OCI-LY1 (cell line): ENCODE results near the gene TKFC.

ENCODE experiments used
- H2AFZ ChIP-seq: fragments of 200-600 bp; sonication (generic), shearing (Covaris generic); 2 replicates; pipeline ENCODE4 v1.6.0; 2014; ENCODE audit warnings: antibody characterized with exemption, mild to moderate bottlenecking, low read length
- H3F3A ChIP-seq: fragments of 200-600 bp; sonication (generic), shearing (Covaris generic); 2 replicates; pipeline ENCODE4 v1.6.0; 2014; ENCODE audit warnings: mild to moderate bottlenecking, antibody characterized with exemption, low read length, moderate library complexity; ENCODE audit not compliant: insufficient read depth
- H3K27ac ChIP-seq: fragments of 200-600 bp; sonication (generic); 2 replicates; pipeline ENCODE4 v1.5.1; 2014; ENCODE audit warnings: low read length, mixed run types, mild to moderate bottlenecking, low read depth; ENCODE audit not compliant: poor library complexity, severe bottlenecking
- H3K27me3 ChIP-seq: fragments of 200-600 bp; sonication (generic); 2 replicates; pipeline ENCODE4 v1.6.0; 2014; ENCODE audit warnings: antibody characterized with exemption, mild to moderate bottlenecking, low read length, moderate library complexity; ENCODE audit not compliant: insufficient read depth
- H3K36me3 ChIP-seq: fragments of 200-600 bp; sonication (generic); 2 replicates; pipeline ENCODE4 v1.6.1; 2014; ENCODE audit warnings: mild to moderate bottlenecking, antibody characterized with exemption, low read length, moderate library complexity, mixed read lengths; ENCODE audit not compliant: insufficient read depth
- H3K4me1 ChIP-seq: fragments of 200-600 bp; sonication (generic); 2 replicates; pipeline ENCODE4 v1.5.1; 2014; ENCODE audit warnings: mild to moderate bottlenecking, low read length, moderate library complexity; ENCODE audit not compliant: insufficient read depth, severe bottlenecking
- H3K4me2 ChIP-seq: fragments of 200-600 bp; sonication (generic), shearing (Covaris generic); 2 replicates; pipeline ENCODE4 v1.6.1; 2014; ENCODE audit warnings: low read length
- H3K4me3 ChIP-seq: fragments of 200-600 bp; sonication (generic); 2 replicates; pipeline ENCODE4 v1.5.1; 2014; ENCODE audit warnings: low read length, low read depth, mild to moderate bottlenecking, mixed read lengths; ENCODE audit not compliant: poor library complexity, severe bottlenecking
- H3K79me2 ChIP-seq: fragments of 200-600 bp; shearing (Covaris generic); 2 replicates; pipeline ENCODE4 v1.6.1; 2016; ENCODE audit warnings: mixed run types, low read length, mixed read lengths; ENCODE audit not compliant: insufficient read depth
- H3K9ac ChIP-seq: fragments of 200-600 bp; sonication (generic), shearing (Covaris generic); 2 replicates; pipeline ENCODE4 v1.6.1; 2014; ENCODE audit warnings: mild to moderate bottlenecking, low read length, mixed read lengths
- H3K9me2 ChIP-seq: fragments of 200-600 bp; sonication (generic), shearing (Covaris generic); 2 replicates; pipeline ENCODE4 v1.6.1; 2014; ENCODE audit warnings: low read depth, mild to moderate bottlenecking, low read length, mixed read lengths
- H3K9me3 ChIP-seq: fragments of 200-600 bp; shearing (Covaris generic); 2 replicates; pipeline ENCODE4 v1.6.1; 2014; ENCODE audit warnings: low read length, mixed read lengths
- H4K20me1 ChIP-seq: fragments of 200-600 bp; sonication (generic), shearing (Covaris generic); 2 replicates; pipeline ENCODE4 v1.6.0; 2016; ENCODE audit warnings: mild to moderate bottlenecking, low read length; ENCODE audit not compliant: insufficient read depth
- EZH2 ChIP-seq: fragments of 200-600 bp; sonication (generic), shearing (Covaris generic); IDR thresholded peaks from 2 replicates; pipeline ENCODE4 v1.8.0; 2017; ENCODE audit warnings: borderline replicate concordance, mixed run types, mild to moderate bottlenecking, antibody characterized with exemption, low read length, moderate library complexity, mixed read lengths
- TF ChIP-seq, protein P1 (sequence below): fragments of 200-600 bp; sonication (generic), shearing (Covaris generic); IDR thresholded peaks from 2 replicates; pipeline ENCODE4 v1.5.1; 2017; ENCODE audit warnings: mild to moderate bottlenecking, antibody characterized with exemption, low read length, moderate library complexity, mixed read lengths

TKFC gene

GRCh38 chr11:61303725-61304124 is 29.3 kb upstream of the TKFC start:
- H3K36me3 ChIP-seq: peaks cover 100% of the 10 kb centered on the region
- H3K4me3 ChIP-seq: no peak overlapping the region
- H2AFZ ChIP-seq: no peak overlapping the region
- H3K27ac ChIP-seq: no peak overlapping the region
- no peak overlapping the region for H3K9ac ChIP-seq
- H4K20me1 ChIP-seq: no peaks in the 10 kb centered on the region
- no peak overlapping the region for H3K4me2 ChIP-seq
- no peaks in the 10 kb centered on the region for H3F3A ChIP-seq
- no peaks in the 10 kb centered on the region for H3K9me2 ChIP-seq
- H3K4me1 ChIP-seq: no peaks in the 10 kb centered on the region
- no peak for TF ChIP-seq EZH2
- TF ChIP-seq, protein P1, sequence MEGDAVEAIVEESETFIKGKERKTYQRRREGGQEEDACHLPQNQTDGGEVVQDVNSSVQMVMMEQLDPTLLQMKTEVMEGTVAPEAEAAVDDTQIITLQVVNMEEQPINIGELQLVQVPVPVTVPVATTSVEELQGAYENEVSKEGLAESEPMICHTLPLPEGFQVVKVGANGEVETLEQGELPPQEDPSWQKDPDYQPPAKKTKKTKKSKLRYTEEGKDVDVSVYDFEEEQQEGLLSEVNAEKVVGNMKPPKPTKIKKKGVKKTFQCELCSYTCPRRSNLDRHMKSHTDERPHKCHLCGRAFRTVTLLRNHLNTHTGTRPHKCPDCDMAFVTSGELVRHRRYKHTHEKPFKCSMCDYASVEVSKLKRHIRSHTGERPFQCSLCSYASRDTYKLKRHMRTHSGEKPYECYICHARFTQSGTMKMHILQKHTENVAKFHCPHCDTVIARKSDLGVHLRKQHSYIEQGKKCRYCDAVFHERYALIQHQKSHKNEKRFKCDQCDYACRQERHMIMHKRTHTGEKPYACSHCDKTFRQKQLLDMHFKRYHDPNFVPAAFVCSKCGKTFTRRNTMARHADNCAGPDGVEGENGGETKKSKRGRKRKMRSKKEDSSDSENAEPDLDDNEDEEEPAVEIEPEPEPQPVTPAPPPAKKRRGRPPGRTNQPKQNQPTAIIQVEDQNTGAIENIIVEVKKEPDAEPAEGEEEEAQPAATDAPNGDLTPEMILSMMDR: no peak
- H3K27me3 ChIP-seq: no peaks in the 10 kb centered on the region
- no peaks in the 10 kb centered on the region for H3K9me3 ChIP-seq
- H3K79me2 ChIP-seq: no peaks in the 10 kb centered on the region

DNA sequence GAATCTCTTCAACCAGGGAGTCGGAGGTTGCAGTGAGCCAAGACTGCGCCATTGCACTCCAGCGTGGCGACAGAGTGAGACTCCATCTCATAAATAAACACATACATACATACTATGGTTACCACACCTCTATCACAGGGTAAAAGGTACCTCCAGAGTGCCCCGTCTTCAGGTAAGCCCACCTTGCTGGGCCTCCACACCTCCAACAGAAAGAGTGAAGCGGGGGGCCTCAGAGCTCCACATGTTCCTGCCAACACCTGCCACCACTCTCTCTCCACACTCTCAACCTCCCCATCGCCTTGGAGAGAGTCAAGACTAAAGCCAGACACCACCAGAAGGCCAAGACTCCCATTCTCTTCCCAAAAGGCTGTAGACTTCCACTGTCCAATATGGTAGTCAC is 27.6 kb upstream of the TKFC start:
- Histone ChIP-seq H3K36me3 (peaks cover 100% of the 10 kb centered on the region), H3F3A (no peaks in the 10 kb centered on the region), H3K9me2 (no peaks in the 10 kb centered on the region), H3K4me2 (no peak overlapping the region), H3K27ac (no peak overlapping the region), H3K9me3 (no peaks in the 10 kb centered on the region), H3K27me3 (no peaks in the 10 kb centered on the region), H3K9ac (no peak overlapping the region), H3K4me3 (no peak overlapping the region), H4K20me1 (no peaks in the 10 kb centered on the region), H3K79me2 (no peaks in the 10 kb centered on the region), H2AFZ (no peak overlapping the region), H3K4me1 (no peaks in the 10 kb centered on the region)
- TF ChIP-seq EZH2: no peak
- TF ChIP-seq, protein P1: no peak

- TF ChIP-seq EZH2: no peak
- TF ChIP-seq, protein P1: no peak
- no peak overlapping the region for H3K4me3 ChIP-seq
- no peak overlapping the region for H3K9ac ChIP-seq
- no peak overlapping the region for H3K27ac ChIP-seq
- H3F3A ChIP-seq: no peaks in the 10 kb centered on the region
- no peak overlapping the region for H3K4me2 ChIP-seq
- peaks cover 100% of the 10 kb centered on the region for H3K36me3 ChIP-seq
- no peaks in the 10 kb centered on the region for H3K79me2 ChIP-seq
- H2AFZ ChIP-seq: no peak overlapping the region
- H4K20me1 ChIP-seq: no peaks in the 10 kb centered on the region
- no peaks in the 10 kb centered on the region for H3K9me2 ChIP-seq
- no peaks in the 10 kb centered on the region for H3K4me1 ChIP-seq
- H3K27me3 ChIP-seq: no peaks in the 10 kb centered on the region
- H3K9me3 ChIP-seq: no peaks in the 10 kb centered on the region
These were observed 26.8 kb upstream of the TKFC start for GRCh38 chr11:61306221-61306620.
